Chondrocyte (in vitro differentiated cells): Measurements from ENCODE around the gene DUOX2. TPM values are rescaled to one million over a fixed set of nuclear protein-coding genes. Genes with fewer than 3 reads are reported as not detected.

Experiments
- DNase-seq: peaks from one replicate; pipeline ENCODE4 v3.0.0; 2021; ENCODE audit warnings: mixed read lengths, low spot score
- H3K27ac Mint-ChIP-seq: one replicate; pipeline ENCODE4 v1.8.0; 2021; ENCODE audit warnings: mild to moderate bottlenecking, moderate library complexity, mixed read lengths; ENCODE audit not compliant: unreplicated experiment
- H3K27me3 Mint-ChIP-seq: 2 replicates; pipeline ENCODE4 v1.8.0; 2021; ENCODE audit warnings: low read depth, mixed read lengths
- H3K36me3 Mint-ChIP-seq: 2 replicates; pipeline ENCODE4 v1.8.0; 2021; ENCODE audit warnings: low read depth, mixed read lengths
- H3K4me1 Mint-ChIP-seq: 2 replicates; pipeline ENCODE4 v1.8.0; 2021; ENCODE audit warnings: low read depth, mild to moderate bottlenecking, mixed read lengths
- H3K4me3 Mint-ChIP-seq: one replicate; pipeline ENCODE4 v1.8.0; 2021; ENCODE audit warnings: mild to moderate bottlenecking, moderate library complexity, mixed read lengths; ENCODE audit not compliant: unreplicated experiment
- H3K9me3 Mint-ChIP-seq: 2 replicates; pipeline ENCODE4 v1.8.0; 2021; ENCODE audit warnings: low read depth, mixed read lengths
- total RNA-seq: library from RNA; stranded (reverse); gene quantifications from 3 replicates; pipeline ENCODE4 v1.2.1, GENCODE V29; 2021
- TF ChIP-seq, protein P1 (sequence below): fragments of 200-600 bp; sonication (generic); IDR thresholded peaks from 2 replicates; pipeline ENCODE4 v1.5.0; 2021; ENCODE audit warnings: antibody characterized with exemption, mild to moderate bottlenecking, moderate library complexity

DUOX2 gene
- total RNA-seq, 1 donor from 2014 or later: not detected

GRCh38 chr15:45117308-45118130 lies 3.5 kb upstream of the DUOX2 start:
- Mint-ChIP-seq H3K36me3 (peaks cover 2% of the 10 kb centered on the region), H3K27ac (no peak overlapping the region), H3K27me3 (peaks cover 35% of the 10 kb centered on the region), H3K9me3 (no peaks in the 10 kb centered on the region), H3K4me1 (peaks cover 25% of the 10 kb centered on the region), H3K4me3 (peak overlapping the region; percentile 54)
- peak; percentile 86 for DNase-seq
- TF ChIP-seq, protein P1, sequence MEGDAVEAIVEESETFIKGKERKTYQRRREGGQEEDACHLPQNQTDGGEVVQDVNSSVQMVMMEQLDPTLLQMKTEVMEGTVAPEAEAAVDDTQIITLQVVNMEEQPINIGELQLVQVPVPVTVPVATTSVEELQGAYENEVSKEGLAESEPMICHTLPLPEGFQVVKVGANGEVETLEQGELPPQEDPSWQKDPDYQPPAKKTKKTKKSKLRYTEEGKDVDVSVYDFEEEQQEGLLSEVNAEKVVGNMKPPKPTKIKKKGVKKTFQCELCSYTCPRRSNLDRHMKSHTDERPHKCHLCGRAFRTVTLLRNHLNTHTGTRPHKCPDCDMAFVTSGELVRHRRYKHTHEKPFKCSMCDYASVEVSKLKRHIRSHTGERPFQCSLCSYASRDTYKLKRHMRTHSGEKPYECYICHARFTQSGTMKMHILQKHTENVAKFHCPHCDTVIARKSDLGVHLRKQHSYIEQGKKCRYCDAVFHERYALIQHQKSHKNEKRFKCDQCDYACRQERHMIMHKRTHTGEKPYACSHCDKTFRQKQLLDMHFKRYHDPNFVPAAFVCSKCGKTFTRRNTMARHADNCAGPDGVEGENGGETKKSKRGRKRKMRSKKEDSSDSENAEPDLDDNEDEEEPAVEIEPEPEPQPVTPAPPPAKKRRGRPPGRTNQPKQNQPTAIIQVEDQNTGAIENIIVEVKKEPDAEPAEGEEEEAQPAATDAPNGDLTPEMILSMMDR: no peak

- TF ChIP-seq, protein P1: no peak
- Mint-ChIP-seq H3K36me3 (peaks cover 2% of the 10 kb centered on the region), H3K4me1 (peaks cover 25% of the 10 kb centered on the region), H3K27ac (no peak overlapping the region), H3K4me3 (no peak overlapping the region), H3K27me3 (peaks cover 43% of the 10 kb centered on the region), H3K9me3 (no peaks in the 10 kb centered on the region)
- peak; percentile 87 for DNase-seq
Observed at GRCh38 chr15:45116482-45117307, 2.7 kb upstream of the DUOX2 start.

- TF ChIP-seq, protein P1: no peak
- Mint-ChIP-seq H3K27me3 (peaks cover 44% of the 10 kb centered on the region), H3K4me1 (peaks cover 24% of the 10 kb centered on the region), H3K4me3 (no peak overlapping the region), H3K9me3 (no peaks in the 10 kb centered on the region), H3K27ac (no peak overlapping the region), H3K36me3 (peaks cover 2% of the 10 kb centered on the region)
- DNase-seq: no peak
Observed at GRCh38 chr15:45116006-45116481, 2.1 kb upstream of the DUOX2 start.

GRCh38 chr15:45115312-45115820 lies 1.4 kb upstream of the DUOX2 start:
- Mint-ChIP-seq H3K9me3 (no peaks in the 10 kb centered on the region), H3K27me3 (peaks cover 47% of the 10 kb centered on the region), H3K36me3 (peaks cover 2% of the 10 kb centered on the region), H3K27ac (no peak overlapping the region), H3K4me1 (peaks cover 24% of the 10 kb centered on the region), H3K4me3 (no peak overlapping the region)
- TF ChIP-seq, protein P1: no peak
- no peak for DNase-seq

DNA sequence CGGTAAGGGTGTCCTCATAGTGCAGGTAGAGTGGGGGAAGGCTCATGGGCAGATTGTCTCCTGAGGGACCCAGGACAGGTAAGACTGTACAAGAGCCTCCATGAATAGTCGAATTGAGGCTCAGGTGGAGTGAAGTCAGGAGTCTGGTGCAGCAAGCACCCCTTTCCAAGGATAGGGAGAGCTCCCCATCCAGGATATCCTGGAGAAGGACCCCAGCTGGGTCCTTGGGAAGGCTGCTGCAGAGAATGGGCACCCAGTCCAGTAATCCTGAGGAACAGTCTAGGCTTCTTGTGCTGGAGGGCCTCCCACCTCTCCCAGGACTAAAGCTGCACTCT lies 746 bp upstream of the DUOX2 start:
- Mint-ChIP-seq H3K27me3 (peaks cover 51% of the 10 kb centered on the region), H3K4me1 (peaks cover 24% of the 10 kb centered on the region), H3K9me3 (no peaks in the 10 kb centered on the region), H3K36me3 (peaks cover 2% of the 10 kb centered on the region), H3K27ac (no peak overlapping the region), H3K4me3 (no peak overlapping the region)
- no peak for DNase-seq
- TF ChIP-seq, protein P1: no peak
